Stimulated activated CD4-positive, alpha-beta T cell treated with anti-CD3 and anti-CD28 coated beads, Interleukin-1b, Interleukin-23, amount 100 ng/mL, for 4 hours (primary cell): ENCODE results near the gene IL1A.
"Not testable (repeated sequence)": the region's sequence is repeated elsewhere in the genome, so short reads cannot be mapped to it uniquely, and the experiment has no call there.

Experiments used
- DNase-seq, 2 donors: peaks; one replicate each; pipeline ENCODE4 v3.0.0-alpha.2; 2020; ENCODE audit warnings: low read depth in 2 of 2

IL1A gene, protein sequence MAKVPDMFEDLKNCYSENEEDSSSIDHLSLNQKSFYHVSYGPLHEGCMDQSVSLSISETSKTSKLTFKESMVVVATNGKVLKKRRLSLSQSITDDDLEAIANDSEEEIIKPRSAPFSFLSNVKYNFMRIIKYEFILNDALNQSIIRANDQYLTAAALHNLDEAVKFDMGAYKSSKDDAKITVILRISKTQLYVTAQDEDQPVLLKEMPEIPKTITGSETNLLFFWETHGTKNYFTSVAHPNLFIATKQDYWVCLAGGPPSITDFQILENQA

GRCh38 chr2:112784199-112785189 is at the start of gene IL1A:
Gene IL1A, minus strand, starts transcription at chr2:112784493. Its CDS starts 723 bp downstream, at chr2:112783770.
- DNase-seq, result no peak

DNA sequence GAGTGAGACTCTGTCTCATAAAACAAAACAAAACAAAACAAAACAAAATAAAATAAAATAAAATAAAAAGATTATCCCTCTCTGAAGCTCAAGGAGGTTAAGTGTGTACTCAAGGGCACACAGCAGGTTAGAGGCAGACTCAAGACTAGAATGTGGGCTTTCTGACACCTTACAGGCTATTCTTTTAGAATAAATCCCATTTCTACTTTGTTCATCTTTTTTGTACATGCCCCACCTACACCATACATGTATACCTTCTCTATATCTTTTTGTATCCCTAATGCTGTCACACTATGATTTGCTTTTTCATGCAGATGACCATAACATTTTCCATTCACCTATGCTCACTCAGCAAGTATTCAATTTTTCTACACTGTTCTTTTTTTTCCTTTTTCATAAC is 49.7 kb upstream of the IL1A start:
- DNase-seq, result no peak

GRCh38 chr2:112833639-112833931 is 49.3 kb upstream of the IL1A start:
- DNase-seq, result not testable (repeated sequence)

DNA sequence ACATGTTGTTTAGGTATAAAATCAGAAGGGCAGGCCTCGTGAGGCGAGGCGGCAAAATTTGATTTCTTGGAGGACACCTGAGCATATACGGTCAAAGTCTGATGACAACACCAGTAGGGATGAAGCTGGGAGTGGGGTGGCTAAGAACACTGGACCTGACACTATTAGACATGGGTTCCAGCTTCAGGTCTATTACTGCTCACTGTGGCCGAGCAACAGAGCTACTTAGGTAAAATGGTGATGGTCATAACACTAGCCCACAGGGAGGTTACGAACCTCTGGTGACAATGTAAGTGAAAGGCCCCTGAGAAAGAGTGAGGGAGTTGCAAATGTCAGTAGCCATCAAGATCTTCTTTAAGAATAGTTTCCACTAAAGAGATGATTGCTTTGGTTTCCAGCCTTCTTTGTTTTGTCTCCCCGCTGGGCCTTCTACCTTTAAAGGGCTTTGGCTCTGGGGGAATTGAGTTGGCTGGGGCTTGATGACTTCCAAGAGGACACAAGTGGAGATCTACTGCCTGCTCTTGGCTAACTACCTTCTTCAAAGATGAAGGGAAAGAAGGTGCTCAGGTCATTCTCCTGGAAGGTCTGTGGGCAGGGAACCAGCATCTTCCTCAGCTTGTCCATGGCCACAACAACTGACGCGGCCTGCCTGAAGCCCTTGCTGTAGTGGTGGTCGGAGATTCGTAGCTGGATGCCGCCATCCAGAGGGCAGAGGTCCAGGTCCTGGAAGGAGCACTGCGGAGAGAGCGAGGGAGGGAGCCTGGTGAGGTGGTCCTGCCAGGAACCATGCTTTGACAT is 48.7 kb upstream of the IL1A start:
- no peak for DNase-seq

GRCh38 chr2:112831946-112832840 is 47.9 kb upstream of the IL1A start:
- no peak for DNase-seq

GRCh38 chr2:112831513-112831845 is 47.2 kb upstream of the IL1A start:
- no peak for DNase-seq

GRCh38 chr2:112830682-112831512 is 46.6 kb upstream of the IL1A start:
- DNase-seq, result no peak

GRCh38 chr2:112829961-112830681 is 45.8 kb upstream of the IL1A start:
- DNase-seq, result no peak

GRCh38 chr2:112829101-112829960 is 45.0 kb upstream of the IL1A start:
- DNase-seq, result no peak

- DNase-seq, result no peak
These were observed 44.0 kb upstream of the IL1A start for GRCh38 chr2:112828251-112828691.

DNA sequence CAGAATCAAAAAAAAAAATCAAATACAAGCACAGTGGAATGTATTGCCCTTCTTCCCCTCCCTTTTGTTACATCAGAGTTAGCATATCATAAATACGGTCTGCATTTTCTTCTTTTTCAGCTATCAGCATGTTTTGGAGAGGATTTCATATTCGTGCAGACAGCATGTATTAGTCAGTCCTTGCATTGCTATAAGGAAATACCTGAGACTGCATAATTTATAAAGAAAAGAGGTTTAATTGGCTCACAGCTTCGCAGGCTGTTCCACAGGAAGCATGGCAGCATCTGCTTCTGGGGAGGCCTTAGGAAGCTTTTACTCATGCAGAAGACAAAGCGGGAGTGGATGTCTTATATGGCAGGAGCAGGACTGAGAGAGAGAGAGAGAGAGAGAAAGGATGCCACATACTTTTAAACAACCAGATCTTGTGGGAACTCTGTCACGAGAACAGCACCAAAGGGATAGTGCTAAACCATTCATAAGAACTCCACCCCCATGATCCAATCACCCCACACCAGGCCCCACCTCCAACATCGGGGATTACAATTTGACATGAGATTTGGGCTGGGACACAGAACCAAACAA is 43.4 kb upstream of the IL1A start:
- DNase-seq, result no peak

DNA sequence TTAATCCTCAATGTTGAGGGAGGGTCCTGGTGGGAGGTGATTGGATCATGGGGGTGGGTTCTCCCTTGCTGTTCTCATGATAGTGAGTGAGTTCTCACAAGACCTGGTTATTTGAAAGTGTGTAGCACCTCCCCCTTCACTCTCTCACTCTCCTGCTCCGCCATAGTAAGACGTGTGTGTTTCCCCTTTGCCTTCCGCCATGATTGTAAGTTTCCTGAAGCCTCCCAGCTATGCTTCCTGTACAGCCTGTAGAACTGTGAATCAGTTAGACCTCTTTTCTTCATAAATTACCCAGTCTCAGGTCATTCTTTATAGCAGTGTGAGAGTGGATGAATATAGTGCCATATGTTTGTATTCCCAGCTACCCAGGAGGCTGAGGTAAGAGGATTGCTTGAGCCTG is 42.7 kb upstream of the IL1A start:
- no peak for DNase-seq

- no peak for DNase-seq
These were observed 41.4 kb upstream of the IL1A start for GRCh38 chr2:112825706-112826105.

GRCh38 chr2:112824694-112825085 is 40.4 kb upstream of the IL1A start:
- DNase-seq, result no peak

DNA sequence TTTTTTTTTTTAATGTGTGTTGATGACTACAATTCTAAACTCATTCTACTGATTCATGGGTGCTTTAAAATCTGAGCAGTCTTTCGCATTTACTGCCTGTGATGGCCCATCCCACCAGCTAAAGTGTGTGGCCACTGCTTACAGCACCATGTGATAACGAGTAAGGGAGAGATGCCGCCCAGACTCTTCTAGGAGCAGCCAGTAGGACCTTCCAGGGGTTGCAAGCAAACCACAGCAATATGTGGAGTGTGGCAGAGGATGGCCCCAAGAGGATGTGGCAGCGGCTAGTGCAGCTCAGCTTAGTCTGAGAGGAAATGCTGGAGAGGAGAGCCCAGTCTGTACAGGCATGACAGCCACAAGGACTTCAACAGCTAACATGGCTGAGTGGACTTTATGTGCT is 37.4 kb upstream of the IL1A start:
- no peak for DNase-seq

DNA sequence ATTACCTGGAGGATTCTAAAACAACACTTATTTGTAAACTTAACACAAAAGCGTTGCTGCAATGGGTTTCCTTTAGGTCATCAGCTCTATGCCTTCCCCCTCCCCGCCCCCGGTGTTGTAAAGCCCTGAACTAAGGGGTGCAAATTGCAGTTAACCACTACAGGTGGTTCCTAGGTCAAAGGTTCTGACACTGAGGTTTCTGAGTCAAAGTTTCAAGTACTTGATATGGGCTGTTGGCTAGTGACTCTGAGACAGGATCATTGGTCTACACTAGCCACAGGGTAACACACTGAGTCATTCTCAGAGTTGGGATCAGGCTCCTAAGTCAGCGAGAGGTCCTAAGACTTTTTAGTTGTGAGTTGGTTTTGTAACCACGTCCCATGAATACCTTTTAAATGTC is 36.8 kb upstream of the IL1A start:
- DNase-seq, result no peak

- DNase-seq, result no peak
These were observed 36.0 kb upstream of the IL1A start for GRCh38 chr2:112820343-112820742.

- no peak for DNase-seq
These were observed 34.8 kb upstream of the IL1A start for GRCh38 chr2:112819081-112819480.
